Measurements from ENCODE around the gene TRIM9.
"Not testable (repeated sequence)": the region's sequence is repeated elsewhere in the genome, so short reads cannot be mapped to it uniquely, and the experiment has no call there.

TRIM9 gene

GRCh38 chr14:51000566-51000965 lies 94.3 kb downstream of the TRIM9 start:
- no peak for DNase-seq

GRCh38 chr14:50999726-51000125 lies 95.2 kb downstream of the TRIM9 start:
- no peak for DNase-seq

- no peak for DNase-seq
Observed at GRCh38 chr14:50998612-50999011, 96.3 kb downstream of the TRIM9 start.

- DNase-seq: no peak
Observed at GRCh38 chr14:50997712-50998111, 97.2 kb downstream of the TRIM9 start.

- DNase-seq: not testable (repeated sequence)
Observed at GRCh38 chr14:50994158-50994557, 100.7 kb downstream of the TRIM9 start.

GRCh38 chr14:50985859-50986331 lies 109.0 kb downstream of the TRIM9 start:
- no peak for DNase-seq

- DNase-seq: no peak
Observed at GRCh38 chr14:50985124-50985858, 109.6 kb downstream of the TRIM9 start.

- no peak for DNase-seq
Observed at GRCh38 chr14:50984036-50984710, 110.7 kb downstream of the TRIM9 start.

GRCh38 chr14:50979941-50980850 lies 114.7 kb downstream of the TRIM9 start:
- DNase-seq: no peak

GRCh38 chr14:50978888-50979287 lies 116.0 kb downstream of the TRIM9 start:
- no peak for DNase-seq

- no peak for DNase-seq
Observed at GRCh38 chr14:50978529-50978871, 116.4 kb downstream of the TRIM9 start.

GRCh38 chr14:50977863-50978528 lies 116.9 kb downstream of the TRIM9 start:
- DNase-seq: no peak

- no peak for DNase-seq
Observed at GRCh38 chr14:50974118-50974517, 120.8 kb downstream of the TRIM9 start.

GRCh38 chr14:50972734-50973133 lies 122.2 kb downstream of the TRIM9 start:
- DNase-seq: no peak

GRCh38 chr14:50970886-50971781 lies 123.8 kb downstream of the TRIM9 start:
- no peak for DNase-seq

GRCh38 chr14:50967790-50968189 lies 127.1 kb downstream of the TRIM9 start:
- DNase-seq: no peak

GRCh38 chr14:50967103-50967502 lies 127.8 kb downstream of the TRIM9 start:
- DNase-seq: no peak

- no peak for DNase-seq
Observed at GRCh38 chr14:50964683-50965390, 130.1 kb downstream of the TRIM9 start.

GRCh38 chr14:50963919-50964318 lies 131.0 kb downstream of the TRIM9 start:
- DNase-seq: no peak

GRCh38 chr14:50961605-50962221 lies 133.2 kb downstream of the TRIM9 start:
- no peak for DNase-seq

GRCh38 chr14:50957296-50957695 lies 137.6 kb downstream of the TRIM9 start:
- no peak for DNase-seq

Data from NCI-H2107 (cell line).